GM23248 (cell line): ENCODE measurements around the gene CALHM3. TPM values are rescaled to one million over a fixed set of nuclear protein-coding genes. Genes with fewer than 3 reads are reported as not detected.

Source experiments
- DNase-seq: peaks from one replicate; pipeline ENCODE4 v3.0.0-alpha.2; 2015
- H2AFZ ChIP-seq: fragments of 200-600 bp; sonication (generic); 2 replicates; pipeline ENCODE4 v1.6.1; 2016; ENCODE audit warnings: antibody characterized with exemption
- H3F3A ChIP-seq: fragments of 200-600 bp; sonication (generic); 2 replicates; pipeline ENCODE4 v1.6.1; 2016; ENCODE audit warnings: mild to moderate bottlenecking, antibody characterized with exemption, mixed run types; ENCODE audit not compliant: insufficient read depth
- H3K27ac ChIP-seq: fragments of 200-600 bp; sonication (generic); 2 replicates; pipeline ENCODE4 v1.5.1; 2016; ENCODE audit warnings: mild to moderate bottlenecking
- H3K27me3 ChIP-seq: fragments of 200-600 bp; sonication (generic); replicated peaks from 2 replicates; pipeline ENCODE4 v1.6.1; 2016; ENCODE audit warnings: mild to moderate bottlenecking; ENCODE audit not compliant: insufficient read depth
- H3K36me3 ChIP-seq: fragments of 200-600 bp; sonication (generic); 2 replicates; pipeline ENCODE4 v1.6.1; 2016; ENCODE audit warnings: low read depth, mild to moderate bottlenecking
- H3K4me1 ChIP-seq: fragments of 200-600 bp; sonication (generic); 2 replicates; pipeline ENCODE4 v1.6.1; 2016; ENCODE audit warnings: mild to moderate bottlenecking; ENCODE audit not compliant: insufficient read depth
- H3K4me2 ChIP-seq: fragments of 200-600 bp; sonication (generic); one replicate; pipeline ENCODE4 v1.6.1; 2016; ENCODE audit warnings: mild to moderate bottlenecking; ENCODE audit not compliant: unreplicated experiment
- H3K4me3 ChIP-seq: fragments of 200-600 bp; sonication (generic); 2 replicates; pipeline ENCODE4 v1.5.1; 2016; ENCODE audit warnings: mild to moderate bottlenecking
- H3K79me2 ChIP-seq: fragments of 200-600 bp; sonication (generic); 2 replicates; pipeline ENCODE4 v1.6.1; 2016; ENCODE audit warnings: mild to moderate bottlenecking; ENCODE audit not compliant: insufficient read depth
- H3K9ac ChIP-seq: fragments of 200-600 bp; sonication (generic); 2 replicates; pipeline ENCODE4 v1.6.1; 2016; ENCODE audit warnings: mild to moderate bottlenecking
- H3K9me2 ChIP-seq: fragments of 200-600 bp; sonication (generic); 2 replicates; pipeline ENCODE4 v1.6.1; 2016; ENCODE audit warnings: mixed run types, mild to moderate bottlenecking, moderate library complexity; ENCODE audit not compliant: insufficient read depth
- H3K9me3 ChIP-seq: fragments of 200-600 bp; sonication (generic); one replicate; pipeline ENCODE4 v1.6.1; 2017; ENCODE audit warnings: low read depth
- H4K20me1 ChIP-seq: fragments of 200-600 bp; sonication (generic); 2 replicates; pipeline ENCODE4 v1.6.0; 2016; ENCODE audit not compliant: insufficient read depth
- EZH2 ChIP-seq: fragments of 200-600 bp; sonication (generic); IDR thresholded peaks from 2 replicates; pipeline ENCODE4 v1.6.1; 2018; ENCODE audit warnings: antibody characterized with exemption, mild to moderate bottlenecking; ENCODE audit not compliant: insufficient read depth, poor library complexity, severe bottlenecking
- EZH2phosphoT487 ChIP-seq: fragments of 200-600 bp; sonication (generic); IDR thresholded peaks from 2 replicates; pipeline ENCODE4 v1.6.1; 2018; ENCODE audit warnings: antibody characterized with exemption, moderate library complexity, mild to moderate bottlenecking, low read depth; ENCODE audit not compliant: insufficient read depth
- WGBS, 2 experiments: methylation state at CpG; one replicate each; pipeline ENCODE4 v1.1.6; 2015 to 2017; ENCODE audit warnings: low lambda C conversion rate in 2 of 2, low coverage in 1 of 2; ENCODE audit errors: missing lambda C conversion rate in 2 of 2; 5-methylcytosine and 5-hydroxymethylcytosine counted together
- in situ Hi-C: fragments of 300-500 bp; cut with MboI; formaldehyde crosslinking; loops from 2 replicates; pipeline ENCODE4 v1.15.0; 2020
- polyA plus RNA-seq: library from polyadenylated mRNA; unstranded; fragments of >200 nt; fragmentation: Nextera tagmentation; extraction: Ambion mirVana; gene quantifications from 2 replicates; pipeline ENCODE4 v1.2.1, GENCODE V29; 2016
- total RNA-seq: library from RNA; depleted of rRNA; stranded (reverse); fragments of >200 nt; shearing (Covaris generic); gene quantifications from 2 replicates; pipeline ENCODE4 v1.2.3, GENCODE V29; 2014; rRNA removed

Gene CALHM3
- total and polyA plus RNA-seq, 2 experiments from 2014 or later = not detected

DNA sequence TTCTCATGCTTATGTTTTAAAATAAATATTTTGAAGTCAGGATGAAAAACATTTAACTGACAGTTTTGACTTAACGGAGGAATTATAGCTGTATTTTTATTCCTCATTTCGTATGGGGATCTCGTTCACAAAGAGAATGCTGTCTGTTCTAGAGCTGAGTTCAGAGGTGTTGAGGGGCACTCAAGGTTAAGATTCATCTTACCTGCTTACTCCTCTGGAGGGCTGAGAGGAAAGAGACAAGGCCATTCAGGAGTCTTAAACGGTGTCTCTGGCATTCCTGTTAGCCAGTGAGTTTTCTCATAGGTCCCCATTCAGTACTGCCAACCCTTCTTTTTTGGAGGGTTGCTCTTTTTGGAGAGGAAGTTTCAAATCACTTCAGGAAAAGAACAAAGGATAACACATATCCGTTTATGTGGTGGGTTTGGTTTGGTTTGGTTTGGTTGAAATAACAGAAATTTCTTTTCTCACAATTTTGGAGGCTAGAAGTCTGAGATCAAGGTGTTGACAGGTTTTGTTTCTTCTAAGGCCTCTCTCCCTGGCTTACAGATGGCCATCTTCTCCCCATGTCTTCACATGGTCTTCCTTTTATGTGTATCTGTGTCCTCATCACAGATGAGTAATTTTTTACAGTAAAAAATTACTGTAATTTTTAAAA, 49.9 kb downstream of the CALHM3 start:
- Histone ChIP-seq H3K4me3 (no peak overlapping the region), H3K9me2 (no peaks in the 10 kb centered on the region), H3K4me2 (no peak overlapping the region), H3K36me3 (peaks cover 70% of the 10 kb centered on the region), H3K79me2 (no peaks in the 10 kb centered on the region; the same call in none of the 2 replicates), H2AFZ (no peak overlapping the region), H3K9me3 (no peaks in the 10 kb centered on the region), H4K20me1 (no peaks in the 10 kb centered on the region), H3K27me3 (no peaks in the 10 kb centered on the region), H3F3A (no peaks in the 10 kb centered on the region), H3K9ac (no peak overlapping the region), H3K27ac (no peak overlapping the region), H3K4me1 (no peaks in the 10 kb centered on the region)
- DNase-seq = no peak
- WGBS, 2 experiments = 81 to 88% methylated on average over 5 of the region's 5 CpGs
- in situ Hi-C loops = no loop called here
- TF ChIP-seq EZH2 = no peak
- TF ChIP-seq EZH2phosphoT487 = no peak

GRCh38 chr10:103427866-103428265, 51.2 kb downstream of the CALHM3 start:
- WGBS, 2 experiments = 86 to 93% methylated on average over 9 of the region's 9 CpGs
- peaks cover 77% of the 10 kb centered on the region for H3K36me3 ChIP-seq

GRCh38 chr10:103423748-103424147, 55.3 kb downstream of the CALHM3 start:
- Histone ChIP-seq H3K9me3 (no peaks in the 10 kb centered on the region), H3K4me3 (no peak overlapping the region), H3K27ac (no peak overlapping the region), H3K36me3 (peaks cover 66% of the 10 kb centered on the region), H3K79me2 (no peaks in the 10 kb centered on the region; the same call in none of the 2 replicates), H3K9me2 (no peaks in the 10 kb centered on the region), H3K9ac (no peak overlapping the region), H2AFZ (no peak overlapping the region), H3F3A (no peaks in the 10 kb centered on the region), H3K4me2 (no peak overlapping the region), H4K20me1 (no peaks in the 10 kb centered on the region), H3K27me3 (no peaks in the 10 kb centered on the region), H3K4me1 (no peaks in the 10 kb centered on the region)
- DNase-seq = no peak
- in situ Hi-C loops = no loop called here
- TF ChIP-seq EZH2phosphoT487 = no peak
- TF ChIP-seq EZH2 = no peak
- WGBS, 2 experiments = 65 to 73% methylated on average over 5 of the region's 5 CpGs

More at GRCh38 chr10:103427866-103428265, 51.2 kb downstream of the CALHM3 start:
- TF ChIP-seq EZH2 (no peak), EZH2phosphoT487 (no peak)
- Histone ChIP-seq H3F3A (no peaks in the 10 kb centered on the region), H4K20me1 (no peaks in the 10 kb centered on the region), H3K9me3 (no peaks in the 10 kb centered on the region), H3K4me1 (no peaks in the 10 kb centered on the region), H3K27me3 (no peaks in the 10 kb centered on the region), H3K27ac (no peak overlapping the region), H3K9ac (no peak overlapping the region), H3K79me2 (no peaks in the 10 kb centered on the region; the same call in none of the 2 replicates), H3K4me2 (no peak overlapping the region), H3K4me3 (no peak overlapping the region), H2AFZ (no peak overlapping the region), H3K9me2 (no peaks in the 10 kb centered on the region)
- no peak for DNase-seq
- in situ Hi-C loops = no loop called here

Other genes starting within 250 kb of the CALHM3 start
- gene RPEL1, start 233.4 kb downstream of the CALHM3 start, total RNA-seq = not detected in 2 replicates
- 0.09 TPM in 1 of 2 replicates, not detected in the other for gene RPEL1, start 233.4 kb downstream of the CALHM3 start, polyA plus RNA-seq
- not detected in 2 replicates for gene INA, start 202.1 kb downstream of the CALHM3 start, total RNA-seq
- 0.18 and 0.20 TPM in 2 replicates for gene INA, start 202.1 kb downstream of the CALHM3 start, polyA plus RNA-seq
- 9.7 and 23.3 TPM in 2 replicates for gene PCGF6, start 128.1 kb downstream of the CALHM3 start, total RNA-seq
- 12.6 and 14.4 TPM in 2 replicates for gene PCGF6, start 128.1 kb downstream of the CALHM3 start, polyA plus RNA-seq
- gene TAF5, start 111.3 kb downstream of the CALHM3 start, total RNA-seq = 4.0 and 4.7 TPM in 2 replicates
- 1.7 TPM in 2 replicates for gene TAF5, start 111.3 kb downstream of the CALHM3 start, polyA plus RNA-seq
- 197 and 259 TPM in 2 replicates for gene ATP5MK, start 82.8 kb downstream of the CALHM3 start, total RNA-seq
- gene ATP5MK, start 82.8 kb downstream of the CALHM3 start, polyA plus RNA-seq = 566 and 592 TPM in 2 replicates
- gene PDCD11, start 82.6 kb downstream of the CALHM3 start, total RNA-seq = 25.2 and 26.6 TPM in 2 replicates
- 16.0 and 17.5 TPM in 2 replicates for gene PDCD11, start 82.6 kb downstream of the CALHM3 start, polyA plus RNA-seq
- gene CALHM2, start 26.9 kb downstream of the CALHM3 start, total RNA-seq = 62.6 and 74.3 TPM in 2 replicates
- gene CALHM2, start 26.9 kb downstream of the CALHM3 start, polyA plus RNA-seq = 78.6 and 80.0 TPM in 2 replicates
- gene CALHM1, start 20.3 kb downstream of the CALHM3 start, total RNA-seq = not detected in 2 replicates
- gene CALHM1, start 20.3 kb downstream of the CALHM3 start, polyA plus RNA-seq = 0.08 TPM in 1 of 2 replicates, not detected in the other
- 0.63 and 1.1 TPM in 2 replicates for gene NEURL1, start 14.5 kb upstream of the CALHM3 start, total RNA-seq
- 1.5 TPM in 2 replicates for gene NEURL1, start 14.5 kb upstream of the CALHM3 start, polyA plus RNA-seq